Bronchial epithelial cell (primary cell): Measurements from ENCODE around the gene AP1B1. TPM values are rescaled to one million over a fixed set of nuclear protein-coding genes. Genes with fewer than 3 reads are reported as not detected.

Source experiments
- DNase-seq: peaks from one replicate; pipeline ENCODE4 v3.0.0-alpha.2; 2010; ENCODE audit warnings: low read depth
- FAIRE-seq: peaks from 2 replicates; lab custom pipeline; 2011; peaks lifted over from hg19 to GRCh38; lab: Jason Lieb, UNC
- H3K27me3 ChIP-seq: 2 replicates; pipeline ENCODE4 v1.5.1; 2011; ENCODE audit warnings: low read length; ENCODE audit not compliant: control insufficient read depth, insufficient read depth
- H3K36me3 ChIP-seq: 2 replicates; pipeline ENCODE4 v1.5.1; 2011; ENCODE audit warnings: low read length; ENCODE audit not compliant: control insufficient read depth, insufficient read depth
- H3K4me3 ChIP-seq: 2 replicates; pipeline ENCODE4 v1.5.1; 2011; ENCODE audit warnings: mild to moderate bottlenecking, low read depth, low read length, control low read depth
- CTCF ChIP-seq: IDR thresholded peaks from 2 replicates; pipeline ENCODE4 v1.5.1; 2011; ENCODE audit warnings: mild to moderate bottlenecking, moderate library complexity, low read length, control low read depth, inconsistent platforms; ENCODE audit not compliant: insufficient read depth, severe bottlenecking
- total RNA-seq: library from RNA; depleted of rRNA; stranded (reverse); fragments of >200 nt; gene quantifications from 2 replicates; pipeline ENCODE4 v1.2.1, GENCODE V29; 2014

AP1B1 gene
- total RNA-seq = 44.8 and 55.6 TPM in 2 replicates

GRCh38 chr22:29387921-29388758 lies at the start of gene AP1B1:
TSS of gene AP1B1 (minus strand) at chr22:29388570. CDS start at chr22:29367243, 21,327 bp downstream.
- Histone ChIP-seq H3K27me3 (no peaks in the 10 kb centered on the region), H3K36me3 (peaks cover 3% of the 10 kb centered on the region), H3K4me3 (peak within 1 kb of the TSS; percentile 54)
- FAIRE-seq (no peak), DNase-seq (peak; percentile 76)
- no peak for TF ChIP-seq CTCF

GRCh38 chr22:29435236-29436136 lies 47.1 kb upstream of the AP1B1 start:
- Histone ChIP-seq H3K36me3 (no peaks in the 10 kb centered on the region), H3K4me3 (no peak overlapping the region), H3K27me3 (peaks cover 4% of the 10 kb centered on the region)
- no peak for DNase-seq
- FAIRE-seq = no peak
- no peak for TF ChIP-seq CTCF

GRCh38 chr22:29434288-29434687 lies 45.9 kb upstream of the AP1B1 start:
- FAIRE-seq (no peak), DNase-seq (peak; percentile 18)
- TF ChIP-seq CTCF = no peak
- H3K27me3 ChIP-seq = peaks cover 4% of the 10 kb centered on the region
- H3K4me3 ChIP-seq = no peak overlapping the region
- H3K36me3 ChIP-seq = no peaks in the 10 kb centered on the region

GRCh38 chr22:29433856-29434255 lies 45.5 kb upstream of the AP1B1 start:
- FAIRE-seq (no peak), DNase-seq (no peak)
- Histone ChIP-seq H3K4me3 (no peak overlapping the region), H3K36me3 (no peaks in the 10 kb centered on the region), H3K27me3 (peaks cover 4% of the 10 kb centered on the region)
- TF ChIP-seq CTCF = no peak

GRCh38 chr22:29431986-29432385 lies 43.6 kb upstream of the AP1B1 start:
- no peak for TF ChIP-seq CTCF
- Histone ChIP-seq H3K4me3 (no peak overlapping the region), H3K36me3 (no peaks in the 10 kb centered on the region), H3K27me3 (peaks cover 4% of the 10 kb centered on the region)
- DNase-seq (no peak), FAIRE-seq (no peak)
